NCI-H446 treated with DMSO at 0.1 percent for 48 hours (cell line): ENCODE results near the gene ZNRF2.
"Not testable (repeated sequence)": the region's sequence is repeated elsewhere in the genome, so short reads cannot be mapped to it uniquely, and the experiment has no call there.

Source experiments
- DNase-seq: peaks from one replicate; lab custom pipeline; 2025; lab: John Stamatoyannopoulos, UW

The ZNRF2 gene

DNA sequence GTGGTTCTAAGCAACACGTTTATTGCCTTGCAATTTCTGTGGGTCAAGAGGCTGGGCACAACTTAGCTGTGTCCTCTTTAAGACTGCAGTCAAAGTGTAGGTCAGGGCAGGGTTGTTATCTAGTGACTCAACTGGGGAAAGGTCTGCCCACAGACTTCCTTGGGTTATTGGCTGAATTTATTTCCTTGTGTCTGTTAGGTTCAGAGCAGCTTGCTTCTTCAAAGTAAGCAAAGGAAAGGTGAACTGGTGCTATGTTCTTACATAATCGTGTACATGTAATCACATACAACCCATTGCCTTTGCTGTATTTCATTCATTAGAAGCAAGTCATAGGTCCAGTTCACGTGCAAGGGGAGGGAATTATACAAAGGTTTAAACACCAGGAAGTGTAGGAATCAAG is 5.9 kb downstream of the ZNRF2 start:
- DNase-seq, result not testable (repeated sequence)

DNA sequence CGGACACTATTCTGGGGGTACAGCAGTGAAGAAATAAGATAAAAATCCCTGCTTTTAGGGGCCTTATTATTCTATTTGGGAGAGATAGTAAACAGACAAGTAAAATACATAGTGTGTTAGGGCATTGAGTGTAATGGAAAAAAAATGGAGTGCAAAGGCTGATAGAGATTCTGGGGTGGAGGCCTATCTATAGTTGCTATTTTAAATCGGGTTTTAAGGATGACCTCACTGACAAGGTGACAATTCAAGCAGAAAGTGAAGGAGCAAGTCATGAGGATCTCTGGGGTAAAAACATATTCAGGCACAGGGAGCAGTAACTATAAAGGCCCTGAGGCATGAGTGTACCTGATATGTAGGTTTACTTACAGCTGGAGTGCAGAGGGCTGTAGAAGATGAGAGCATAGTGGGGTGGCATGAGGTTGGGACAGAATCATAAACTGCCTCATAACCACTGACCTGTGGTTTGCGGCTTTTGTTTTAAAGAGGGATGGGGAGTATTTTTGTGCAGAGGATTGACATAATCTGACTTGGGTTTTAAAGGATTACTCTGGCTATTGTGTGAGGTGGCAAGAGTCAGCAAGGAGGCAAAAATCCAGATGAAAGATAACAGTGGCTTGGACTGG is 8.1 kb downstream of the ZNRF2 start:
- DNase-seq, result not testable (repeated sequence)

DNA sequence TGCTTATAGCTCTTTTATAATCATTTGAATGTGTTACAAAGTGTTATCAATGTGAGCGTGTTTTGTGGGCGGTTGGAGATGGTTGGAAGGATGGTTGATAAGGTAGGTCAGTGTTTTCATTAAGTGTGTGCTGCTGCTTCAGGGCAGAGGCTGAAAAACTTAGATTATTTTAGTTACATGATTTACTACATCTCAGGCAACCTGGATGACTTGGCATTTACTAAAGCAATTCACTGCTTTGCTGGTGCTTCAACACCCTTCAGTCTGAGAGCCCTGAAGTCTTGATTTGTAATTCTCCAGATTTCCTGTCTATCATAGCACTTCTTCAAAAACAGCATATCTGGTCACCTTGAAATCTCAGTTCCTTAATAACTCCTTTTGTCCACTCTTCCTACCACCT is 11.9 kb downstream of the ZNRF2 start:
- DNase-seq, result not testable (repeated sequence)

DNA sequence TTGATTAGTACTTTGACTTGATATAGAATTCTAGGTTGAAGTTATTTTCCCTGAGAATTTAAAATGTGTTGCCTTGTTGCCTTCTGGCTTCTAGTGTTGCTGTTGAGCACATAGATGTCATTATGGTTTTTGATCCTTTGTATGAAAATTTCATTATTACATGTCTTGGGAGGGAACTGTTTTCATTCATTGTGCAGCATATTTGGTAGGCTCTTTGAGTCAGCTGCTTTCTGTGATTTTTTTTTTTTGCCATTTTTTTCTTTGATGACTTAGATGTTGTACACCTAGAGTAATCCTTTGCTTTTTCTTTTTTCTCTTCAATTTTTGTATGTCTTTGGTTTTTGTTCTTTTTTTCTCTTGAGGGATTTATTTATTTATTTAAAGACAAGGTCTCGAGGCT is 13.1 kb downstream of the ZNRF2 start:
- not testable (repeated sequence) for DNase-seq

DNA sequence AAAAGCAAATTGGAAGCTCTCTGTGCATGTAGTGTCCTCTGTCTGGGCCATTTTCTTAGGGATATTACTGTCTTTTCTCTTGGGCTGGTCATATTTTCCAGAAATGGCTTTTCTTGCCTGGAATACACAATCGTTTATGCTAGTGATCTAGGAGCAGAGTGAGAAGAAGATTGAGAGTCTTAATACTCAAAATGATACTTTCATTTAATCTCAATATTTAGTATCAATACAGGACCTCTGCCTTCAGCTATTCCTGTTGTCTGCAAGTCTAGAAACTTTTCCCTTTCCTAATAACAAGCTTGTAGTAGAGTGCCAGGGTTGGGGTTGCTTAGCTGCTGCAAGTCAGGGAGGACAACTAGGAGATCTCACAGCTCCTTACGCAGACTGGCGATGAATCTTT is 14.0 kb downstream of the ZNRF2 start:
- DNase-seq, result not testable (repeated sequence)

DNA sequence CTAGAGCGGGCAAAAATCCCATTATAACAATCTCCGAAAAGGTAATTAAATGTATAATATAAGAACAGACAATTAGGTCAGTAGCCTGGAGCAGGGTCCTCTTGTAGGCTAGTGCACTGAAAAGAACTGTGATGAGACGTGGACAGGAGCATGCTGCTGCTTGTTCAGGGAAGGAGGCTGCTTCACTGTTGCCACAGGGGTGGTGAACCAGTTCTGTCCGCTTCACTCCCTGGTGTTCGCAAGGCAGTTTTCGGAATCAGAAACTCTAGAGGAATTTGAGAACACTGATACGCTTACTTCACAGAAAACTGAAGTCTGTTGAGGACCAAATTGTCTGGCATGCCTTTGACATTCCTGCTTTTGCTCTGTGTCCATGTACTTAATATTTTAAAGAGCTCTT is 17.4 kb downstream of the ZNRF2 start:
- no peak for DNase-seq

DNA sequence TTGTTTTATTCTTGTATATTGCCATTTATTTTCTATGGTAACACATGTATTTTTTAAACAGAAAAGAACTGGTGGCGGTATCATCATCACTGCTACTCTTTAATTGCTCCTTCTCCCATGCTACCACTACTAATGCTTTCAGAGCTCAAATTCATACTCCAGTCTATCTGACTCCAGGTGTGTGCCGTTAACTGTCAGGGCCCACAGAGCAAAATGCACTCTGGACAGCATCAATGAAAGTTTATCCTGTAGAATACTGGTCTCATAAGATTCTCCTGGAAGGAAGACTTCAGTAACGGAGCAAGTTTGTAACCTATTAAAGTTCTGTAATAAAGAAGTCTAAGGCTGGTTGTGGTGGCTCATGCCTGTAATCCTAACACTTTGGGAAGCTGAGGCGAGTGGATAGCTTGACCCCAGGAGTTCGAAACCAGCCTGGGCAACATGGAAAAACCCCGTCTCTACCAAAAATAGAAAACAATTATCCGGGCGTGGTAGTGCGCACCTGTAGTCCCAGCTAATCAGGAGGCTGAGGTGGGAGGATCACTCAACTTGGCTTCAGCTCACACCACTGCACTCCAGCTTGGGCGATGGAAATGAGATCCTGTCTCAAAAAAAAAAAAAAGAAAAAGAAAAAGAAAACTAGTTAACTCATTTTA is 18.4 kb downstream of the ZNRF2 start:
- DNase-seq, result no peak

DNA sequence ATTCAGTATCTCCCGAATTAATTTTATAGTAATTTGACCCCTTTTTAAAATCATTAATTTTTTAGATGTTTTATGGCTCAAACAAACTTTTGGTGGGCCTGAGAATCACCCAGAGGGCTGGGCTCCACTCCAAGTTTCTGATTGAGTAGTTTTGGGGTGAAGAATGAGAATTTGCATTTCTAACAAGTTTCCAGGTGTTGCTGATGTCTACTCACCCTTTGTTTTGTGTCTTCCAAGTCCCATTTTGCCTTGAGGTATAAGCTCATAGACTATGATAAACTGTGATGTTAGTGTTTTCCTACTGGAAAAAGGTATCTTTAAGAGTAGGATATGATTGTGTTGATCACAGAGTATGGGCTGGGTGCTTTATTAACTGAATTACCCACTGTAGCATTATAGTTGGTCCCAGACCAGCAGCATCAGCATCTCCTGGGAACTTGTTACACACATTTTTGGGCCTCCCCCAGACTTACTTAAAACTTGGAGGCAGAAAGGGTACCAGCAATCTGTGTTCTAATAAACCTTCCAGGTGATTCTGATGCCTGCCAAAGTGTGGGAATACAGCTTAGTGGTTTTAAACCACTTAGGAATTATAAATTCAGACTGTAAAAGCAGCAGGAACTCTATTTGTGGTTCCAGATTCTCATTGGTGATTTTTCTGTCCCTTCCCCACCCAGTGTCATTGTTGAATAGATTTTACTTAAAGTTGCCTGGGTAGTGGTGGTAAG is 19.1 kb downstream of the ZNRF2 start:
- DNase-seq, result no peak

DNA sequence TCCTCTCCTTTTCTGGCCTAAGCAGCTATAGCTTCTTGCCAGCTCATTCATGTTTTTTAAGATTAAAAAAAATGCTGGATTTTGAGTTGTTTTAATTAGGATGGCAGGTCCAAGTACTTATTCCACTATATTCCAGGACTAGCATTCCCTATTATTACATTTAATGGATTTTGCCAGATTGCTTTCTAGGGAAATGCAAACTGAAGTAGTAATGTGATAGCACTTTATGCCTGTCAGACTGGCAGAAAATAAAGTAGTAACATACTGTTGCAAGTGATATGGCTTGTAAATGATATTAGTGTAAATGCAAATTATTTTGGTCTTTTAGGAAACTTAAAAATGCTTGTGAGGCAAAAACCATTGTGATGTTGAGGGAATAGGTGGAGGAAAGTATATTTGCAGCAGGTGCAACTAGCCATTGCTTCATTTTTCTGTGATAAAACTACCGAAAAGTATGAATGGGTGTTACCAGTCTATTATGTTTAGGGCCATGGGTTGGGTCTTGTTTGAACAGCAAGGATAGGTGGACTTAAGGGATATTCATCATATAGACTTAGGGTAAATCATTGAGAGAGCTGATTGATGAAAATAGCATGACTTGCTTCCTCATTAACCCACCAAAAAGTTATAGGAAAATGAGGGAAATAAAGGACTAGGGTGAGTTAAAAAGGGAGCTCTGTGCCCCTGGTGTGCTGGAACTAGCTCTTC is 19.9 kb downstream of the ZNRF2 start:
- DNase-seq, result peak; percentile 42

DNA sequence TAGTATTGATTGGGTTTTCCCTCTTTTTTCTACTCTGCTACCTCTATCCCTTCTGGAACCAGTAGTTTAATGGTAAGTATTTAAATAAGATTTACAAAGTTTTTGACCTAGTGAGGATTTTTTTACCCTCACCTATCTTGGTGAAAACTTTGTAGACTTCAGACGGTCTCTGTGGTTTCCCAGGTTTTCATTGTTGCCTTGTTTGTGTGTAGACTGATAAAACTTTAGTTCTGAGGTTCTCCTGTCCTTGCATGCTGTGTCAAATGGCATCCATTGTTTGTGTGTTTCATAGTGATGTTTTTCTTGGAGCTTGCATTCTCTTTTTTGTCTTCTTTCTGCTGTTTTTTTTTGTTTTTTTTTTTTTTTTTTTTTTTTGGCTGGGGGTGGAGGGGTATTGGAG is 22.6 kb downstream of the ZNRF2 start:
- DNase-seq, result no peak

DNA sequence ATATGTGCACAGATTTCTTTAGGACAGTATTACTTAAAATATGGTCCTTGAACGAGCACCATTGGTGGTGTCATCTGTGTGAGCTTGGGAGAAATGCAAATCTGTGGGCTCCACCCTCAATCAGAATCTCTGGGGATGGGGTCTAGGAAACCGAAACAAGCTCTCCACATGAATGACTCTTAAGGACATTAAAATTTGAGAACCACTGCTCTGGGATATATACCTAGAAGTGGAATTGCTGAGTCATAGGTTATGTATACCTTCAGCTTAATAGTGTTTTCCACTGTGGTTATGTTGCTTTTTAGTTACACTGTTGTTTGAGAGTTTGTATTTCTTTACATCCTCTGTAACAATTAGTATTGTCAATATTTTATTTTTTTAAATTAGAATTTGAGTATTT is 24.0 kb downstream of the ZNRF2 start:
- no peak for DNase-seq

DNA sequence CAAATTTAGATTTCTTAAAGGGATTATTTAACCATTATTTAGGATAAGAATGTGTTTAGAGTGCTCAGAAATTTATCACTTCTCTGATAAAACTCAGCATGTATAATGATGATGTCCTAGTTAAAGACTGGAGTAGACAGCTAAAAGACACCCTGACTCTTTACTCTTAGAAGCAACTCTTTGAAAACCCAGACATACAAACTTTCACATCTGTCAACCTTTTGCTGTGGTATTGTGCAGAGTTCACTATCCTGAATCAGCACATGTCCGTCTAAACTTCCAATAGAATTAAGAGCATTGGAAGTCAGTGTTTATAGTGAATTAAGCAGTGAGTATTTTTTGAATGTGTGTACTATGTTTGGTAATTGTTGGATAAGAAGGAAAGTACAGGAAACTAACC is 24.9 kb downstream of the ZNRF2 start:
- no peak for DNase-seq

DNA sequence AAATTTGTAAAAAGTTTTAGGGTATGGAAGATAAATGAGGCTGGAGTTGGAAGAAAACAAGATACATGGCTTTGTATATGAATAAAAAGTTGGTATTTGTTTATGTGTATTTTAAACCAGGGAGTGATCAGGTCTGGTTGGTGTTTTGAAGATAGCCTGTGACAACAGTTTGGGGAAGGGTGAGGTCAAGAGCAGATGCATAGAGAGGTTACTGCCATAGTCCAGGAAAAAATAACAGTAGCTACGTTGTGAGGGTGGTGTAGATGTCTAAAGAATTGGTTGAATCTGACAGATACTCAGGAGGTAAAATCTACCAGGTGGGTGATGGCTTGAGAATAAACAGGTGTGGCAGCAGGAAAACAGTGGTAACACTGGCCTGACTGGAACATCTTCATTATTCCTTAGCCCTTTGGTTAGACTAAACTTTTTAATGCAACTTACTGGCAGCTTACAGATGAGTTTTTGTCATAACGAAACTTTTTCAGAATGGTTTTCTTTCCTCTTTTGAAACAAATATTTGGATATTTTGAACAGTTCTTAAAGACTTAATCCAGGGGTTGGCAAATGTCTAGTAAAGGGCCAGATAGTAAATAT is 25.5 kb downstream of the ZNRF2 start:
- DNase-seq, result no peak

DNA sequence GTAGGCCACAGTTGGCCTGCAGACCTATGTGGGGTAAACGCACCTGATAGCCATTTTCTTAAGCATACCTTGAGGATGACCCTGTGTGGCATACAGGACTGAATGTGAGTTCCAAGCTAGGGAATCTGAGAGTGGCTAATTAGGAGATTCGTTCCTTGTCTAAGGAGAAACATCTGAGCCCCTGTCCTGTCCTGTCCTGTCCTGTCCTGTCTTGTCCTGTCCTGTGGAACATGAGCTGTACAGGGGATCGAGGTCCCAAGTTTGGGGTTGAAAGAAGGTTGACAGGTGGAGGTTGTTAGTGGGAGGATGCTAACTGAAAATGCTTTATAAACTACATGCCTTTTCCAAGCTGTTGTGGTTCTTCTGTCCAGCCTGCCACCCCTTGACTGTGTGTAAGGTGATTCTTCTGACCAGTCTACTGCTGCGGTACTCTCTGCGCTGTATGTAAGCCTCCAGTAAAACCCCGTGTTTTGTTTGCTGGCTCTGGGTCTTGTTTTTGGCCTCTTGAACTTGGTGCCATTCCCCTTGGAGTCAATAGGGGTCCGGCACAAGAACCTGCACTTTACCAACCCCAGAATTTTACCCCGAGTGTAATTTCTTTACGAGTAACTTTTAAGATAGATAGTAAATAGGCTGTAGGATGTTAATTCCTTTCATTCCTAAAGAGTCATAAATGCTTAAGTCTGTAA is 26.4 kb downstream of the ZNRF2 start:
- DNase-seq, result no peak

DNA sequence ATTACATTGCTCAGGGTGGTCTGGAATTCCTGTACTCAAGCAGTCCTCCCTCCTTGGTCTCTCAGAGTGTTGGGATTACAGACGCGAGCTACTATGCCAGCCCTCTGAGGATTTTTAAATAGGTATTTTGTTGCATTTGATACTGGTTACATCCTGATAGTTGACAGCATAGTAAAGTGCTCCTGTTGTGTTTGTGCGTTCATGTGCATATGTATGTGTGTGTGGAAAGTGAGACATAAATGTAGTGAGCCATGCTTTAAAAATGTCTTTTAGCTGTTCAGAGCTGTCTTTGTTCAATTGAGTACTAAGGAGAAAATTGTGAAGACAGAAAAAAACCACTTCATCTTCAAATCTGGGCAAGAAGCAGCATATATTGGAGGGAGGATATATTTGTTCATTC is 27.8 kb downstream of the ZNRF2 start:
- DNase-seq, result peak; percentile 62

DNA sequence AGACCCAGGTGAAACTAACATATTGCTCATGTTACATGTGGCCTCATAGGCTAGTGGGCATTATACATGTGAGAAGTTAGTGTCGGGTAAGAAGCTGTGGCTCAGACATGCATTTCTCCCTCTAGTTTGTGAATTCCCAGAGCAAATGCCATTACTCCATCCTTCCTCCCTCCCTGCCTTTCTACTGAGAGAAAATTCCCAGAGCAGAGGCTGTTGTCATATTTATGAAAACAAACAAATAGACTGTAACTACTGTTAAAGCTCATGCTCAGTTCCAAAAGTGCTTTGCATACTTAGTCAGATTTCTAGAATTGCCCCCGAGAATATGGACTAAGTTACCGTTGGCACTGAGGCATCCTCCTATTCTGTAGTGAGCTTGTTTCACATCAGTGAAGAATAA is 29.0 kb downstream of the ZNRF2 start:
- no peak for DNase-seq

DNA sequence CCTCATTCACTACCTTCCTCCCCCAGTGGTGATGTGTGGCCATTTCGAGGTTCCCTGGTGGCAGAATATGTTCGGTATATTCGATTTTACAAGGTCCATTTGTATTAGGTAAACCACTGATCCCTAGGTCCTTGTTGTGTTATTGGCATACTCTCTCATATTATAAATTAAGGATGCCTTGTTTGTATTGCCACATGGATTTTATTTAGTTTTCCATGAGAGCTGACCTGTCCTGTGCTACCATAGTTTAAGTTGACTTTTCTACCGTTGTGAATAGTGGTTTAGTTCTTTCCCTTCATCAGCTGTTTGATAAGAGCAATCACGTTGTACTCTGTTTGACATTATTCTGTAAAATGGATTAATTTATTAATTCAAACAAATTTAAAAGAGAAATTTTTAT is 29.4 kb downstream of the ZNRF2 start:
- no peak for DNase-seq

DNA sequence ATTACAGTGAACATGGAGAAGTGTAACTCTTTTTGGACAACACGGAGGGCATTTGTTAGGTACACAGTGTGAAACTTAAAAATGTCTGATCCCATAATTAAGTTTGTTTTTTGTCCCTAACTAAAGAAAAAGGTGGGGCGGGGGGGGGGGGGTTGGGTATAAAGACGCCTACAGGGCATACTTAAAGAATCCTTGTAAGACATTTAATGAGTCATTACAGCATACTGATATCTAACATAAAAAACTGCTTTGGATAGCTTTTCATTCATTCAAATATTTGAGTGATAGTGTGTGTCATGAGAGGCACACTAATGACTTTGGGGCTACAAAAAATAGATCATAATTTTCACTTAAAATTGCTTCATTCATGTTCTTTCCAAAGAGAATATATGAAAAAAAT is 31.2 kb downstream of the ZNRF2 start:
- DNase-seq, result no peak

DNA sequence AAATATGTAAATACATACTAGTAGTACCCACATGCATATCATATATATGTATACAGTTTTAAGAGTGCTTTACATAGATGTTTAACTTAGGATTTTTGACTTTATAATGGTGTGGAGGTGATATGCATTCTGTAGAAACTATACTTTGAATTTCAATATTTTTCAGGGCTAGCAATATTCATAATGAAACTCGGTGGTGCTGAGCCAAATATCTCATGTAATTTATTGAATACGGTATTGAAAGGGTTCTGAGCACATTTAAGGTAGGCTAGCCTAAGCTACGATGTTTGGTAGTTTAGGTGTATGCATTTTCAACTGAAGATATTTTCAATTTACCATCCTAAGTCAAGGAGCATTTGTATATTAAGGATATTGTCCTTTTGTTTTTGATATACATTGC is 36.0 kb downstream of the ZNRF2 start:
- DNase-seq, result no peak

DNA sequence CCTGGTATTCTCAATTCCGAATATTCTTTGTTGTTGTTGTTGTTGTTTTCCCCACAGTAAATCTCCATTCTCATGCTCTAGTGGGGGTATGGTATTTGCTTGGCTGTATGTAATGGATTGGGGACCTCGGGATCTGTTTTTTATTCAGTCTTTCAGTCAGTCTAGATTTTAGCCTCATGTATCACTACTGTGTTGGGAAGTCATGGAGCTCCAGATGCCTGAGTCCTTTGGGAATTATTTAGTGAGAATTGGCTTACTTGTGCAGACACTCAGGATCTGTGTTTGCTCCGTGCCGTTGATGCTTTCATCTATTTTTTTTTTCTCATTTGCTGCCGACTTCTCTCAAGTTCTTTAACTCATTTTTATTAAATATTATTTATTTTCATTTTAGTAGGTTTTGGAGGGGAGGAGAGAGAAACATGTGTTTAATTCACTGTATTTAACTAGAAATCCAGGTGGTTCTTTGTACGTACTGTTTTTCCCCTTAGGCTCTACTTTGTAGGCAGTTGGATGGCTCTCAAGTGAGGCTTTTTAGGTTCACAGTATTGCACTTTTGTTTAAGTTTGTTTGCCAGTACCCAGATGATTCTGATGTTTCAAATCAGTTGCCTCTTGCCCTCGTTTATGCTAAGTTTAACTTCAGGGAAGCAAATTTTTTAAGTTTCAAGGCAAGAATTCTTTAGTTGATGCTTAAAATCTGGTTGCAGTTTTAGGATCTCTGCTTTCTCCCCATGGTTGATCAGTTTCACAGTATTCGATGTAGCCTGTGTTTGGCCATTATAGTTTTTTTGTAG is 36.9 kb downstream of the ZNRF2 start:
- peak; percentile 23 for DNase-seq

DNA sequence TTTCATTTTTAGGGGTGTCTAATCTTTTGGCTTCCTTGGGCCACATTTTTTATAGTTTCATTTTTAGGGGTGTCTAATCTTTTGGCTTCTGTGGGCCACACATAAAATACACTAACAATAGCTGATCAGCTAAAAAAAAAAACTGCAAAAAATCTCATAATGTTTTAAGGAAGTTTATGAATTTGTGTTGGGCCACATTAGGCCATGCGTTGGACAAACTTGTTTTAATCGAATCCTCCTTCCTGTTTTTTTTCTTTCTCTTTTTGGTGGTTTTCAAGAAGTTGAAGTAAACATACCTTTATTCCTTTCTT is 37.4 kb downstream of the ZNRF2 start:
- no peak for DNase-seq
